ENCODE results near the gene TUBGCP3.

GRCh38 chr13:112601371-112601770 lies 13.4 kb upstream of the TUBGCP3 start:
- TF ChIP-seq CTCF (IDR thresholded peaks at IDR 0.05) (no peak), POLR2A (IDR thresholded peaks at IDR 0.05) (no peak)
